ENCODE measurements around the gene LRG1. TPM values are rescaled to one million over a fixed set of nuclear protein-coding genes. Genes with fewer than 3 reads are reported as not detected.

LRG1 gene
- total and polyA plus RNA-seq, 12 donors: 0.33 to 52.5 (median 1.6) TPM; not detected in 1

DNA sequence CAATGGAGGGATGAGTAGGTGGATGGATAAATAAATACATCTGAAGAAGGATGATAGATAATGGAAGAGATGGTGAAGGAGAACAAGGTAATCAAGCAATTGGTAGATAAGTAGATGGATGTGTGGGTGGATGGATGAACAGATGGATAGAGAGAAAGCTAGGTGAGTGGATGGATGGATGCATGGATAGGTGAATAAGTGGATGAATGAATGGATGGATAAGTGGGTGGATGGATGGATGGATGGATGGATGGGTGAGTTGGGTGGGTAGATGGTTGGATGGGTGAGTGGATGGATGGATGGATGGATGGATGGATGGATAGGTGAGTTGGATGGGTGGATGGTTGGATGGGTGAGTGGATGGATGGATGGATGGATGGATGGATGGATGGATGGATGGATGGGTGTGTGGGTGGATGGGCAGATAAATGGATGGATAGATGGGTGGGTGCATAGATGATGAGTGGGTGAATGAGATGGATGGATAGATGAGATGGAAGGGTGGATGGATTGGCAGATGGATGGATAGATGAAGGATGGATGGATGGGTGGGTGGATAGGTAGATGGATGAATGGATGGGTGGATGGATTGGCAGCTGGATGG, 13.4 kb upstream of the LRG1 start:
- no peak overlapping the region for H3K4me3 ChIP-seq
- no peaks in the 10 kb centered on the region for H3K27me3 ChIP-seq
- H3K4me1 ChIP-seq (replicated peaks in 1 of 2): peaks cover 0 to 2% of the 10 kb centered on the region in 2 donors
- no peak for DNase-seq
- no peak overlapping the region for H3K27ac ChIP-seq
- intact Hi-C loops (cut with DNase I): no loop called here
- no peak for TF ChIP-seq POLR2A (IDR thresholded peaks at IDR 0.05)
- TF ChIP-seq, protein P1, sequence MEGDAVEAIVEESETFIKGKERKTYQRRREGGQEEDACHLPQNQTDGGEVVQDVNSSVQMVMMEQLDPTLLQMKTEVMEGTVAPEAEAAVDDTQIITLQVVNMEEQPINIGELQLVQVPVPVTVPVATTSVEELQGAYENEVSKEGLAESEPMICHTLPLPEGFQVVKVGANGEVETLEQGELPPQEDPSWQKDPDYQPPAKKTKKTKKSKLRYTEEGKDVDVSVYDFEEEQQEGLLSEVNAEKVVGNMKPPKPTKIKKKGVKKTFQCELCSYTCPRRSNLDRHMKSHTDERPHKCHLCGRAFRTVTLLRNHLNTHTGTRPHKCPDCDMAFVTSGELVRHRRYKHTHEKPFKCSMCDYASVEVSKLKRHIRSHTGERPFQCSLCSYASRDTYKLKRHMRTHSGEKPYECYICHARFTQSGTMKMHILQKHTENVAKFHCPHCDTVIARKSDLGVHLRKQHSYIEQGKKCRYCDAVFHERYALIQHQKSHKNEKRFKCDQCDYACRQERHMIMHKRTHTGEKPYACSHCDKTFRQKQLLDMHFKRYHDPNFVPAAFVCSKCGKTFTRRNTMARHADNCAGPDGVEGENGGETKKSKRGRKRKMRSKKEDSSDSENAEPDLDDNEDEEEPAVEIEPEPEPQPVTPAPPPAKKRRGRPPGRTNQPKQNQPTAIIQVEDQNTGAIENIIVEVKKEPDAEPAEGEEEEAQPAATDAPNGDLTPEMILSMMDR (IDR thresholded peaks at IDR 0.05): no peak
- H3K9me3 ChIP-seq (replicated peaks in 1 of 3): no peaks in the 10 kb centered on the region
- peaks cover 0 to 51% of the 10 kb centered on the region in 2 donors for H3K36me3 ChIP-seq (replicated peaks in 1 of 2)

GRCh38 chr19:4552525-4552819, 12.6 kb upstream of the LRG1 start:
- H3K27ac ChIP-seq: no peak overlapping the region
- H3K4me1 ChIP-seq (replicated peaks in 1 of 2): no peaks in the 10 kb centered on the region
- 89 to 100% (median 91%) methylated on average over 3 to 18 of the region's 18 CpGs for WGBS, 4 donors
- TF ChIP-seq, protein P1 (IDR thresholded peaks at IDR 0.05): no peak
- no peak for TF ChIP-seq POLR2A (IDR thresholded peaks at IDR 0.05)
- no peak overlapping the region for H3K4me3 ChIP-seq
- intact Hi-C loops (cut with DNase I): no loop called here
- peaks cover 0 to 51% of the 10 kb centered on the region in 2 donors for H3K36me3 ChIP-seq (replicated peaks in 1 of 2)
- H3K27me3 ChIP-seq: no peaks in the 10 kb centered on the region
- no peaks in the 10 kb centered on the region for H3K9me3 ChIP-seq (replicated peaks in 1 of 3)
- DNase-seq: no peak

- H3K27ac ChIP-seq: no peak overlapping the region
- H3K36me3 ChIP-seq (replicated peaks in 1 of 2): peaks cover 0 to 45% of the 10 kb centered on the region in 2 donors
These were observed 10.7 kb upstream of the LRG1 start for GRCh38 chr19:4550479-4551050.

DNA sequence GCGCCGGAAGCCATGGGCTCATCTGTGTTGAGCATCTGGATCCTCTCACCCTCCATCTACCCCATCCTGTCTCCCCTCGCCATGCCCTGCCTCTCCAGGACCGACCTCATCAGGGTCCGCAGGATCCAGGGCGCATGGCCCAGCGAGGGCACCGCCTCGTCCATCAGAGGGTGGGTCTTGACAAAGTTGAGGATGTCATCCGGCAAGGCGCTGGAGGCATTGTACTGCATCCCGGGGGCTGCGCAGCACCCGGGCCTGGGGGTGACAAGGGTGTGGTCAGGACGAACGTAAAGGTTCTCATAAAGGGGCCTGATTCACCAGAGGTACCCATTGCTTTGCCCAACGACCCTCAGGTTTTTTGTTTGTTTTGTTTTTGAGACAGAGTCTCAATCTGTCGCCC, 10.2 kb upstream of the LRG1 start:
- WGBS, 4 donors: 92 to 94% (median 93%) methylated on average over 17 to 18 of the region's 18 CpGs
- TF ChIP-seq POLR2A (IDR thresholded peaks at IDR 0.05): no peak
- TF ChIP-seq, protein P1 (IDR thresholded peaks at IDR 0.05): no peak
- intact Hi-C loops (cut with DNase I): no loop called here

More at GRCh38 chr19:4550479-4551050, 10.7 kb upstream of the LRG1 start:
- DNase-seq: no peak
- 82 to 90% (median 88%) methylated on average over 19 to 26 of the region's 26 CpGs for WGBS, 4 donors
- intact Hi-C loops (cut with DNase I): no loop called here
- Histone ChIP-seq H3K27me3 (no peaks in the 10 kb centered on the region), H3K9me3 (replicated peaks in 1 of 3) (no peaks in the 10 kb centered on the region), H3K4me3 (no peak overlapping the region), H3K4me1 (replicated peaks in 1 of 2) (no peaks in the 10 kb centered on the region)
- no peak for TF ChIP-seq POLR2A (IDR thresholded peaks at IDR 0.05)
- TF ChIP-seq, protein P1 (IDR thresholded peaks at IDR 0.05): no peak

More for the DNA sequence above, 10.2 kb upstream of the LRG1 start:
- DNase-seq: no peak
- Histone ChIP-seq H3K4me1 (replicated peaks in 1 of 2) (no peaks in the 10 kb centered on the region), H3K4me3 (no peak overlapping the region), H3K27me3 (no peaks in the 10 kb centered on the region), H3K27ac (no peak overlapping the region), H3K9me3 (replicated peaks in 1 of 3) (no peaks in the 10 kb centered on the region), H3K36me3 (replicated peaks in 1 of 2) (peaks cover 0 to 40% of the 10 kb centered on the region in 2 donors)

All from adrenal gland (tissue), 12 donors.